ENCODE data around the gene LRRIQ1.
"Not testable (repeated sequence)": the region's sequence is repeated elsewhere in the genome, so short reads cannot be mapped to it uniquely, and the experiment has no call there.

The LRRIQ1 gene

GRCh38 chr12:84998341-84998740 is 37.8 kb upstream of the LRRIQ1 start:
- no peak for DNase-seq (ENCODE audit: low spot score)
- ChIA-PET CTCF (interaction anchor here (0.5 kb wide), 1 partner anchor 80 kb away, joined by 6 read pairs; no protein-coding TSS in a partner anchor), POLR2A (ENCODE audit: low non-redundant PET) (no interaction called here)
- no peak for TF ChIP-seq CTCF (conservative IDR thresholded peaks at IDR 0.05; ENCODE audit: low read depth)
- no peak overlapping the region for H3K27ac ChIP-seq

DNA sequence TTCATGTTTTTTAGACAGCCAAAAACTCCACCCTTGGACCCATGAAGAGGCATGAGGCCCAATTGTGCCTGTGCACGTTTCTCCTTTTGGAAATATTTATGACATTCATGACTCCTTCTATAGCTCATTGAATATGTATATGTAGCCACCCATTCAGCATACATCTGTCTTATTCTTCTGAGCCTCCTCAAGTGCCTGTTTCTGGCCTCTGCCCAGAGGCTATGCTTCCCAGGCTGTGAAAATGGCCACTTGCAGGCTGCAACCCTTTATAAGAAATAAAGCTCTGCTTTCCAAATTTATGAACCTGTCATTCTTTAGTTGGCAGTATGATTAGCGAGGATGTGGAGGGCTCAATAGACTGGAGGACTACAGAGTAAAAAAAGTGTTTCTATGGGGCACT is 35.4 kb upstream of the LRRIQ1 start:
- TF ChIP-seq CTCF (conservative IDR thresholded peaks at IDR 0.05; ENCODE audit: low read depth) = no peak
- no peak for DNase-seq (ENCODE audit: low spot score)
- POLR2A ChIA-PET (ENCODE audit: low non-redundant PET) = no interaction called here
- CTCF ChIA-PET = no interaction called here
- no peak overlapping the region for H3K27ac ChIP-seq

GRCh38 chr12:85002778-85003296 is 33.3 kb upstream of the LRRIQ1 start:
- no peak overlapping the region for H3K27ac ChIP-seq
- POLR2A ChIA-PET (ENCODE audit: low non-redundant PET) = no interaction called here
- TF ChIP-seq CTCF (conservative IDR thresholded peaks at IDR 0.05; ENCODE audit: low read depth) = no peak
- no peak for DNase-seq (ENCODE audit: low spot score)
- CTCF ChIA-PET = interaction anchor here (1.0 kb wide), 1 partner anchor 128 kb away, joined by 3 read pairs; no protein-coding TSS in a partner anchor

DNA sequence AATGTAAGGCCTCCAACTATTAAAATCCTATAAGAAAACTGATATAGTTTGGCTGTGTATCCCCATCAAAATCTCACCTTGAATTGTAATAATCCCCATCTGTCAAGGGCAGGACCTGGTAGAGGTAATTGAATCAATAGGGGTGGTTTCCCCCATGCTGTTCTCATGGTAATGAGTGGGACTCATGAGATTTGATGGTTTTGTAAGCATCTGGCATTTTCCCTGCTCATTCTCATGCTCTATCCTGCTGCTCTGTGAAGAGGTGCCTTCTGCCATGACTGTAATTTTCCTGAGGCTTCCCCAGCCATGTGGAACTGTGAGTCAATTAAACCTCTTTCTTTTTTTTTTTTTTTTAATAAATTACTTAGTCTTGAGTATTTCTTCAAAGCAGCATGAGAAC is 31.9 kb upstream of the LRRIQ1 start:
- TF ChIP-seq CTCF (conservative IDR thresholded peaks at IDR 0.05; ENCODE audit: low read depth) = no peak
- CTCF ChIA-PET = no interaction called here
- DNase-seq (ENCODE audit: low spot score) = no peak
- POLR2A ChIA-PET (ENCODE audit: low non-redundant PET) = no interaction called here
- H3K27ac ChIP-seq = no peak overlapping the region

DNA sequence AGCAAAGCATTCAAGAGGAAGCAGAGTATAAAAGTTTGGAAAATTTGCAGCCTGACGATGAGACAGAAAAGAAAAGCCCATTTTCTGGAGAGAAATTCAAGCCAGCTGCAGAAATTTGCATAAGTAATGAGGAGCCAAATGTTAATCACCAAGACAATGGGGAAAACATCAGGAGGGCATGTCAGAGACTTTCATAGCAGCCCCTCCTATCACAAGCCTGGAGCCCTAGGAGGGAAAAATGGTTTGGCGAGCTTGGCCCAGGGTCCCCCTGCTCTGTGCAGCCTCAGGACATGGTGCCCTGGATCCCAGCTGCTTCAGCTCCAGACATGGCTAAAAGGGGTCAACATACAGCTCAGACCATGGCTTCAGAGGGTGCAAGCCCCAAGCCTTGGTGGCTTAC is 31.1 kb upstream of the LRRIQ1 start:
- DNase-seq (ENCODE audit: low spot score); POLR2A ChIA-PET (ENCODE audit: low non-redundant PET); CTCF ChIA-PET; H3K27ac ChIP-seq: not testable (repeated sequence)

GRCh38 chr12:85005615-85006014 is 30.5 kb upstream of the LRRIQ1 start:
- POLR2A ChIA-PET (ENCODE audit: low non-redundant PET) = no interaction called here
- no peak for DNase-seq (ENCODE audit: low spot score)
- CTCF ChIA-PET = no interaction called here
- TF ChIP-seq CTCF (conservative IDR thresholded peaks at IDR 0.05; ENCODE audit: low read depth) = no peak
- no peak overlapping the region for H3K27ac ChIP-seq

- no peak overlapping the region for H3K27ac ChIP-seq
- no peak for DNase-seq (ENCODE audit: low spot score)
- ChIA-PET POLR2A (ENCODE audit: low non-redundant PET) (no interaction called here), CTCF (no interaction called here)
- TF ChIP-seq CTCF (conservative IDR thresholded peaks at IDR 0.05; ENCODE audit: low read depth) = no peak
Observed at GRCh38 chr12:85006206-85006605, 29.9 kb upstream of the LRRIQ1 start.

Data from RWPE1 (cell line).